Activated CD4-positive, alpha-beta T cell treated with anti-CD3 and anti-CD28 coated beads for 36 hours (primary cell): ENCODE results near the gene C1GALT1C1L. TPM values are rescaled to one million over a fixed set of nuclear protein-coding genes. Genes with fewer than 3 reads are reported as not detected.

Experiments used
- total RNA-seq, 2 experiments: library from RNA; stranded (reverse); gene quantifications; one replicate each; pipeline ENCODE4 v1.2.3, GENCODE V29; 2021

C1GALT1C1L gene
- total RNA-seq, 2 experiments from 2014 or later, result not detected

Other genes with a start within 250 kb of the C1GALT1C1L start
- gene THADA, start 80.4 kb downstream of the C1GALT1C1L start, total RNA-seq, result 10 to 100 TPM; 32.5 to 36.6 TPM
- 1 to 10 TPM; 1.5 to 2.2 TPM for gene PLEKHH2, start 39.2 kb downstream of the C1GALT1C1L start, total RNA-seq
- 10 to 100 TPM; 19.5 to 28.4 TPM for gene DYNC2LI1, start 97.6 kb upstream of the C1GALT1C1L start, total RNA-seq
- not detected for gene ABCG5, start 162.4 kb upstream of the C1GALT1C1L start, total RNA-seq
- gene ABCG8, start 162.5 kb upstream of the C1GALT1C1L start, total RNA-seq, result not detected